ENCODE data around the gene CSNK1G1.
"Not testable (repeated sequence)": the region's sequence is repeated elsewhere in the genome, so short reads cannot be mapped to it uniquely, and the experiment has no call there.

CSNK1G1 gene

DNA sequence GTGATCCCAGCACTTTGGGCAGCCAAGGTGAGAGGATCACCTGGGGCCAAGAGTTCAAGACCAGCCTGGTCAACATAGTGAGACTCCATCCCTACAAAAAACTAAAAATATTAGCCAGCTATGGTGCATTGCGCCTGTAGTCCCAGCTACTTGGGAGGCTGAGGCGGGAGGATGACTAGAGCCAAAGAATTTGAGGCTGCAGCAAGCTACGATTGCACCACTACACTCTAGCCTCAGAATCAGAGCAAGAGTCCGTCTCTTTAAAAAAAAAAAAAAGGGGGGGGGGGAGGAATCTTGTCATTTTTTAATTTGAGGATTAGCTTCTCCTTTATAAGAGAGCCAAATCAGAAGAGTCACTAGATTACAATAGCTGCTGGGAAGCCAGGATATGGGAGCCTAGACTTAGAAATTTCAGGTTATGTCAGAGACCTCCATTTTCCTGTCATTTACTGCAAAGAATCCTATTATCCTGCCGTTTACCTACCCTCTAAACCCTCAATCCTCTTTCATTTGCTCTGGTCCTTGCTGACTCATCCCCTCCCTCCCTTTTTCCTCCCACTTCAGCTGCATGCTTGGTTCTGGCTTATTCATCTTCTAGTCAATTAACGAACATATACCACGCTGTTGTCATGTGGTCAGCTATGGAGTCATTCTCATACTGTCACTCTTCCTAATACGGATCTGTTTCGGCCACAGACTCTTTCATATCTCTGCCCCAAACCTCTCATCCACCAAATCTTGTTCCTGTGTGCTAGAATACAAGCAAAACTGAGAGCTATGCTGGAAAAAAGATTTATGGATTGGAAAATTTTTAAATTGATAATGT lies 109.4 kb downstream of the CSNK1G1 start:
- DNase-seq (ENCODE audit: extremely low read depth in 1 of 2, low read depth in 1 of 2) = no peak

DNA sequence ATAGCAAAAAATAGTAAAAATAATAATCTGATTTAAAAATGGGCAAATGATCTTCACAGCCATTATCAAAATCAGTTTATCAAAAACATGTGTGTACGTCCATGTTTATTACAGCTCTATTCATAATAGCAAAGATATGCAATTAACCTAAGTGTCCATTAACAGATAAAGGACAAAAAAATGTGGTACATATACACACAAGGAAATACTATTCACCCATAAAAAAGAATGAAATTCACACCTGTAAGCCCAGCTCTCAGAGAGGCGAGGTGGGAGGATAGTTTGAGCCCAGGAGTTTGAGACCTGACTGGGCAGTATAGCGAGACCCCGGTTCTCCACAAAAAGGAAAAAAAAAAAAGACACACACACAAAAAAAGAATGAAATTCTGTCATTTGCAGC lies 110.6 kb downstream of the CSNK1G1 start:
- DNase-seq (ENCODE audit: extremely low read depth in 1 of 2, low read depth in 1 of 2) = no peak

DNA sequence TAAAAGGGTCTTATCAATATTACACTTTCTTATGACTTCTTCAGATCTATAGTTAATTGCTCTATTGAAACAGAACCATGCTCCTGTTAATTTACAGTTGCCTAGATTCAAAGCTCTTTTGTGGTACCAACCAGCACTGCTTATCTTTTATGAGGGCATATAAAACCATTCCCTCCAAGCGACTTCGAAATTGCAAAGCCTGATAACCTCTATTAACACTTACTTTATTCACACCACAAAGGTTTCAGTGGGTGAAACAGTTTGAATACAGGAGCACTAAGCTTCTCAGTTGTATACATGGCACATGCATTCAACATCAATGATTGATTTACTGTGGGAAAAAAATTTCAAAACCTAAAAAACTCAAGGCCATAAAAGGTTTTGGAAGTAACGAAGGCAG lies 118.3 kb downstream of the CSNK1G1 start:
- DNase-seq (ENCODE audit: extremely low read depth in 1 of 2, low read depth in 1 of 2) = no peak

DNA sequence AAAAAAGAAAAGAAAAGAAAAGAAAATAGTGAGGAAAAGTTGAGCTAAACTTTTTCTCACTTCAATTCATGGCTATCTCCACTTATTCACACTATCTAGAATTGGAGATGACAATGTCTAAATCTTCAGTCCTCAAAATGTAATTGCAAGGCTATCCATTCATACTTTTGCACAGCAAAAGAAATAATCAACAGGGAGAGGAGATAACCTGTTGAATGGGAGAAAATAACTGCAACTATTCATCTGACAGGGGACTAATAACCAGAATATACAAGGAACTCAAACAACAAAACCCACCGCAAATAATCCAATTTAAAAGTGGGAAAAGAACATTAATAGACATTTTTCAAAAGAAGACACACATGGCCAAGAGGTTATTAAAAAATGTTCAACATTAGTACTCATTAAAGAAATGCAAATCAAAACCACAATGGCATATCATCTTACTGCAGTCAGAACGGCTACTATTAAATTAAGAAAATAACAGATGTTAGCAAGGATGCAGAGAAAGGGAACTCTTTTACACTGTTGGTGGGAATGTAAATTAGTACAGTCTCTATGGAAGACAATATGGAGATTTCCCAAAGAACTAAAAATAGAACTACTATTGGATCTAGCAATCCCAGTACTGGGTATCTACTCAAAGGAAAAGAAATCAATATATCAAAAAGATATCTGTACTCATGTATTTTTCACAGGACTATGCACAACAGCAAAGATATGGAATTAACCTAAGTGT lies 119.6 kb downstream of the CSNK1G1 start:
- DNase-seq (ENCODE audit: extremely low read depth in 1 of 2, low read depth in 1 of 2) = no peak

DNA sequence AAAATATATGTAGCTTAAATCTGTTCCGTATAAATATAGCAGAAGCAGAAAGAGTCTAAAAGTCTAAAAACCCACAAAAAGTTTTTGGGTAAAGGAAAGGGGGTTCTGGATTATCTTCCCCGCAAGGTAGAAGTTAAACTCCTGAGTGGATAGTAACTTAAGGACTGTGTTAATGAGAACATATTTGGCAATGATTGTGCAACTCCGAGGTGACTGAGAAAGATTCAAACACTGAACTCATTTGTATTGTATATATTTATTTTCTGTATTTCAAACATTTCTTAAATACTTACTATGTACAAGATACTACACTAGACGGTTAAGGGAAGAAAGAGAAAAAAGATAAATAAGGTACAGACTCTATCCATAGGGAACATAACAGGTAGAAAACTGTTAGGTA lies 120.4 kb downstream of the CSNK1G1 start:
- no peak for DNase-seq (ENCODE audit: extremely low read depth in 1 of 2, low read depth in 1 of 2)

DNA sequence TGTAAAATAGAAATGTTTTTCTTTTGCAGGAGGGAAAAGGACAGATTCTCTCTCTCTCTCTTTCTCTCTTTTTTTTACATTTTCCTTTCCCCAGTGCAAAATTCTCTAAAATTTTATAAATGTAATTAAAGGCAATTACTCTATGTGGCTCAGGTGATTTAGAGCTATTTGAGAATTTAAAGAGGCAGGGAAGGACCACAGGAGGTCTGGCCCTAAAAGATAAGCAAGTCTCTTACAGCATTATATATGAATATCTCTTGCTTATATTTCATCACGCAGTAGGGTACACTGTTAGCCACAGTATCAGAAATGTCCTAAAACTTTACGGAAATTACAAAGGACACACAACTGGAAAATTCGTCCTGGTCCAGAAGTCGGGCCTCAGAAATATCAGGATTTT lies 122.7 kb downstream of the CSNK1G1 start:
- no peak for DNase-seq (ENCODE audit: extremely low read depth in 1 of 2, low read depth in 1 of 2)

DNA sequence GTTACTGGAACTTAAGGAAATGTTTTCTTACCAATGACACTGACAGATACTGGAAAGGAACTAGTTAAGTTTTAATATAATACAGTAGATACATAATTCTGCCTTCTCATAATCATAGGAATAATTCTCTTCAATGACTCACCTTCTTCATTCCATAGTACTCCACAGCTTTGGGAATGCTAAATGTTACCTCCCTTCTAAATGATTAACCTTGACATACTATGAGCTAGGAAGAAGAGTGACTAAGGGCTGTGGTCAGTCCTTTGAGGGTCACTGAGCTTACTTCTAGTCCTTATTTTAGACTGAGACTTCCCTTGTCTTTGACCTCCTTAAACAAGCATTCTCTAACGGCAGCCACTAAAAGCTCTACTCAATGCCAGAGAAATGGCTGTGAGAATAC lies 123.6 kb downstream of the CSNK1G1 start:
- no peak for DNase-seq (ENCODE audit: extremely low read depth in 1 of 2, low read depth in 1 of 2)

DNA sequence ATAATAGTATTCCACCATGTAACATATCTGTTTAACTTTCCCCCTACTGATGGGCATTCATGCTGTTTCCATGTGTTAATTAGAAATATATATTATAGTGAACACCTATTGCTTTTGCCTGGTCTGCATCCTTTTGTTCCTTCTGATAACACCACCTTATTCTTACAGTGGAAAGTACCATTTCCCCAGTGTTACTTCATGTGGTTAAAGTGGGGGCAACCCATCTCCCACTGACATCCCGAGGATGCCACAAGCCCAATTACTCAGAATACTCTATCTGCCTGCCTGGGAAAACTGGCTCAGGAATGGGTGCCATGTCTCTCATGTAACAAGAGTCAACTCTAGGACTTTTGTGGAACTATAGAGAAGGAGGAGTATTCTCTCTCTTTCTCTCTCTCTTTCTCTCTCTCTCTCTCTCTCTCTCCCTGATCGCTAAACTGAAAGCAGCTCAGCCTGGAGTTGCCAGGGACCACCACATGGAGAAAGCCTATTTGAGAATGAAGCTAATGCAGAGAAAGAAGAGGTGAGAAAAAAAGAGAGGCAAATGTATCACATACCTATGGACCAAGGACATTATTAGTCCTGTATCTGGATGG lies 126.7 kb downstream of the CSNK1G1 start:
- no peak for DNase-seq (ENCODE audit: extremely low read depth in 1 of 2, low read depth in 1 of 2)

DNA sequence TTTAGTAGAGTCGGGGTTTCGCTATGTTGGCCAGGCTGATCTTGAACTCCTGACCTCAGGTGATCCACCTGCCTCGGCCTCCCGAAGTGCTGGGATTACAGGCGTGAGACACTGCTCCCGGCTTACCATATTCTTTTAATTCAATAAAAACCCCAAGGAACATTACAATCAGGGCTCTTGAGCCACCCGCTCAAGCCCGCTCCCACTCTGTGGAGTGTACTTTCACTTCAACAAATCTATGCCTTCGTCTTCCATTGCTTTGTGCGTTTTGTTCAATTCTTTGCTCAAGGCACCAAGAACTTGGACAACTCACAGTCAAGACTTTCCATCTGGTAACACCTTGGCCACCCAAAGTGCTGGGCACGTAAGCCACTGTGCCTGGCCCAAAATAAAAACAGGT lies 130.2 kb downstream of the CSNK1G1 start:
- no peak for DNase-seq (ENCODE audit: extremely low read depth in 1 of 2, low read depth in 1 of 2)

DNA sequence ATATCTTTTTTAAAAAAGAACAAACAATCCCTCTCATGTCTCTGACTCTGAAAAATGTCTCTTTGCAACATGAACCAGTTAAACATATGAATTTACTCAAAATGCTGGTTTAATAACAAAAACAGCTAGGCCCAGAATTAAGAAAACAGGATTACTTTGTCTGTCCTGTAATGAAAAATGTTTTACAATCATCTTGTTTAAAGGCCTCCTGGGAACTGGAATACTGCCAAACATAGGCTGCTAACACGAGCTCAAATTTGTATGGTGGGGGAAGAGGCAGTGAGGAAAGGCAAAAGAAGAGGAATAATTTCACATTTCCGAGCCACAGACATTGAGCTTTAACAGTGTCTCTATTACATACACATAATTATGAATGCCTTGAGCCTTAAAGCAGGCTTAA lies 131.5 kb downstream of the CSNK1G1 start:
- DNase-seq (ENCODE audit: extremely low read depth in 1 of 2, low read depth in 1 of 2) = no peak

DNA sequence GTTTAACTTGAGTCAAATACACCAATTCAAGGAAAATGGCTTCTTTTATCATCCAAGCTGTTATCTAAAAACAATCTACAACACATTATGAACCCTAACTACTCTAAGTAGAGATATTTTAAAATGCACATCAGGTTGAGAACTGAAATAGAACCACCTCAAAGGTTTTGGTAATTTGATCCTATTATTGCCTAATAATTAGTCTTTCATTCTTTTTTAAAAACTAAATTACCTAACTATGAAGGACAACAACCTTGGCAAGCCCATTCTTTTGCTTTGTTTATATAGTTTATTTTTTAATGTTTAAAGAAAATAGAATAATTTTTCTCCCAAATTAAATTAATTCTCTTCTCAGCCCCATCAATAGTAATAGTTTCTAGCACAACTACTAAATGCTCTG lies 132.1 kb downstream of the CSNK1G1 start:
- no peak for DNase-seq (ENCODE audit: extremely low read depth in 1 of 2, low read depth in 1 of 2)

DNA sequence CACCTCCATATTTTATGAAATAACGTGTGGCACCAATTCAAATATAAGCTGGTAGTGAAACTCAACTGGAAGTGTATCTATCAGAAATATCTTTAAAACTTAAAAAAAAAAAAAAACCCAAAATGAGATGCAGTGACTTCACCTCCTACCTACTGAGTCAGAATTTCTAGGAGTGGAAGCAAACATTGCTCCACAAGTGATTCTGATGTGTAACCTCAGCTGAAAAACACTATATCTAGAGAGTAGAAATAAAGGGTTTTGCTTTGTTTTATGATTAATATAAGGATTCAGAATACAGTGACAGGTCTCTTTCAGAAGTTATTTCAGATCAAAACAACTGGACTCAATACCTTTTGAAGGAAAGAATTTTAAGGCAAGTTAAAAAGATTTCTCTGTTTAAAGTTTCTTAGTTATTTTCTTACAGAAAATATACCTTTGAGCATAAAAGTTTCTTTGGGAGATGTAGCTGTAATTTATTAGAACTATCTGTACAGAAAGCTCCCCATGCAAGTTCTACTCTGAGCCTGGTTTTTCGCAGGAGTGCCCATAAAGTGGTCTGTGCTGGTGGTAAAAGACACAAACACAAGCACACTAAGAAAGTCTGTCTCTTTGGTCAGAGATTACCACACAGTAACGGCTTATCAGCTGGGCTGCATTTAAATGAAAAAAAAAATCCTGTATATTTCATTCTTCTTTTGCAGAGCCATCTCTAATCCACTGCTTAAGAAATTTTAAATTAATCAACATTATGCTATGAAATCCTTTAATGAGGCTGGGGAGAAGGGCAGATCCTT lies 133.2 kb downstream of the CSNK1G1 start:
- DNase-seq (ENCODE audit: extremely low read depth in 1 of 2, low read depth in 1 of 2) = no peak

DNA sequence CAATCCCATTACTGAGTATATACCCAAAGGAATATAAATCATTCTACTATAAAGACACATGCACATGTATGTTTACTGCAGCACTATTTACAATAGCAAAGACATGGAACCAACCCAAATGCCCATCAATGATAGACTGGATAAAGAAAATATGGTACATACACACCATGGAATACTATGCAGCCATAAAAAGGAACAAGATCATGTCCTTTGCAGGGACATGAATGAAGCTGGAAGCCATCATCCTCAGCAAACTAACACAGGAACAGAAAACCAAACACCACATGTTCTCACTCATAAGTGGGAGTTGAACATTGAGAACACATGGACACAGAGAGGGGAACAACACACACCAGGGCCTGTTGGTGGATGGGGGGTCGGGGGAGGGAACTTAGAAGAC lies 134.1 kb downstream of the CSNK1G1 start:
- not testable (repeated sequence) for DNase-seq (ENCODE audit: extremely low read depth in 1 of 2, low read depth in 1 of 2)

DNA sequence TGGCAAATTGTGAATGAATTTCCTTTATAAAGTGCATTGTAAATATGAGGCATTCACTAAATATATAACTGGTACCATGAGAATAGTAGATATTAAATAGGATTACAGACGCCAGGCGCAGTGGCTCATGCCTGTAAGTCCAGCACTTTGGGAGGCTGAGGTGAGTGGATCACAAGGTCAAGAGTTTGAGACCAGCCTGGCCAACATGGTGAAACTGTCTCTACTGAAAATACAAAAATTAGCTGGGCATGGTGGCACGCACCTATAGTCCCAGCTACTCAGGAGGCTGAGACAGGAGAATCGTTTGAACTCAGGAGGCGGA lies 138.6 kb downstream of the CSNK1G1 start:
- DNase-seq (ENCODE audit: extremely low read depth in 1 of 2, low read depth in 1 of 2) = not testable (repeated sequence)

DNA sequence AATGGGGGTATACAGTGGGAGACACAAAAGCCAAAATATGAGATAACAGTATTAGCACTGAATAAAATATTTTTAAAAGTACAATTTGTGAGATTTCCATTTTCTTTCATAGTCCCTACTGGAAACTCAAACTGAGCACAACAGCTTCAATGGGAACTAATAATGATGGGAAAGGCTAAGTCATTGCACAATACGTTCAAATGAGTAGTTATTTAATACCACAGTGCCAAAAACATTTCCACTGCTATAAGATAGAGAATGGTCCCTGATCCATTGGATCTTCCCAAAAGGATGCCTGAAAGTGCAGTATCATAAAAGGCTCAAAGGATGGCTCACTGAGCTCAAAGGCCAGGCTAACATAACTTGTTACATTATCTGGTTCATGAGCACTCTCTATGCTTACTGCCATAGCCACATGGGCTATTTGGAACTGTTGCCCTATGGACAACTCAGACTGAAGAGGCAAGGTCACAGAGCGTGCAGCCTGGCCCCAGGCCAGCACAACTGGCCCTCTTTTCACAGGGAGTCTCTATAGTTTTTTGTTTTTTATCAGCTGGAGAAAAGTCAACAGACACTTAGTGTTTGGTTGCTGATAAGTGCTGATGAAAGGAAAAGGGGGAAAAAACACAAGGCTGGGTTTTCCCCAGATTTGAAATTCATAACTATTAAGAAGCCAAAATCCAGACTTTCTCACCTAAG lies 139.1 kb downstream of the CSNK1G1 start:
- DNase-seq (ENCODE audit: extremely low read depth in 1 of 2, low read depth in 1 of 2) = no peak

DNA sequence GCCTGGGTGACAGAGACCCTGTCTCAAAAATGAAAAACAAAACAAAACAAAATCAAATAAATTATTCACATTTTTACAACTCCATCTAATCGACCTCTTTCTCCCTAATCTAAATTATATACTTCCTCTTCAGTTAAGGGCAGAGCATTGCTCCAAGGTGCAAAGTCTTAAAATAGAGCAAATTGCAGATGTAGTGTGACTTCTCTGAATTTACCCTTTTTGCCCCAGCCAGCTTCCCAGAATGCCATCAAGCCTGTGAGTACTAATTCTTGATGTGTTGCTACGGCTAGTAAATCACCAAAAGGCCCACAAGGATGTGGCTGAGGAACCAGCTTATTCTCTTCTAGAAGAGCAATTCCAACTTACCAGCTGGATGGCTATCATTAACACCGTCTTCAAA lies 139.8 kb downstream of the CSNK1G1 start:
- no peak for DNase-seq (ENCODE audit: extremely low read depth in 1 of 2, low read depth in 1 of 2)

DNA sequence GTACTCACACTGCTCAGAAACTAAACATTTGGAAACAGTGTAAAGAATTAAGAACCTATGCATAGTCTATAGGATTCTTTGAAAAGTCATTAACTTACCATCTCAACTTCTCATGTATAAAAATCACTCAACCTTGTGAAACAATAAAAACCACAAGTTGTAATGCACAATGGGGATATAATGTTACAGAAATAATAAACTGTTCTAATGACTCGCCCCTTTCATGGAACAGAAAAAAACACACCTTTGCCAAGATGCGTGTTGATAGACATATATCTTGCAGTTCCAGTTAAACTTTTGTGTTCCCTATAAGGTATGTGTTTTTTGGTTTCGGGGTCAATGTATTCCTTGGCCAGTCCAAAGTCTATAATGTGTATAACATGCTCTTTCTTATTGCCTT lies 142.3 kb downstream of the CSNK1G1 start:
- no peak for DNase-seq (ENCODE audit: extremely low read depth in 1 of 2, low read depth in 1 of 2)

DNA sequence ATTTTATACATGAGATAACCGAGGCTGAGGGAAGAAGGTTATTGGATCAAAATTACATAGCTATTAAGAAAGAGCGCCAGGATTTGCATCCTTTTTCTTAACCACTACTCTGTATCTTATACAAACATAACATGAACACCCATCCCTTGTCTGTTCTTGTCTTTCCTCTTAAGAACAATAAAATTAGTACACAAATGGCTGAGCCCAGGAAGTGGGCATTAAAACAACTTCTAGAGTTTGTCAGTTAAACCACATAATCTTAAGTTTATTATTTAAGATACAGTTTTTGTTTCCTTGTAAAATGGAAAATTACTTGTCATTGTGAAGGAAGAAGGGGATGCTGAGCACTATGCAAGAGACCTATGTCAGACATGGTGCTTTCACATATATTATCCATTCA lies 144.3 kb downstream of the CSNK1G1 start:
- DNase-seq (ENCODE audit: extremely low read depth in 1 of 2, low read depth in 1 of 2) = no peak

DNA sequence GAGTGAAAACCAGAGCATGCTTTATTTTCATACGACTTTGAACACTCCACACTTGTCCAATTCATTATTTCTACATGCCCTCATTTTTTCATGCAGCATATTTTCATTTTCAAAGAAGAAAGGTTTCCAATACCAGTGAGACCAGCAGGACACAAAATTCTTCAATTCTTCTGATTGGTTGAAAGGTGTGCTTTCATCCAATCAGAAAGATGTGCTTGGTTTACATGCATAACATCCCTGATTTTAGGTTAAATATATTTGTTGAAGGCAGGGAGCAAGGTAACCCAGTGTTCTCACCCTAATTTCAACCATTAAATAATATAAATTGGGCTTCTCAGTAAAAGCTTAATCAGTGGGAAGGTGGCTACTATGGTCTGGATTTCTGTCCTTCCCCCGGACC lies 145.6 kb downstream of the CSNK1G1 start:
- DNase-seq (ENCODE audit: extremely low read depth in 1 of 2, low read depth in 1 of 2) = no peak

DNA sequence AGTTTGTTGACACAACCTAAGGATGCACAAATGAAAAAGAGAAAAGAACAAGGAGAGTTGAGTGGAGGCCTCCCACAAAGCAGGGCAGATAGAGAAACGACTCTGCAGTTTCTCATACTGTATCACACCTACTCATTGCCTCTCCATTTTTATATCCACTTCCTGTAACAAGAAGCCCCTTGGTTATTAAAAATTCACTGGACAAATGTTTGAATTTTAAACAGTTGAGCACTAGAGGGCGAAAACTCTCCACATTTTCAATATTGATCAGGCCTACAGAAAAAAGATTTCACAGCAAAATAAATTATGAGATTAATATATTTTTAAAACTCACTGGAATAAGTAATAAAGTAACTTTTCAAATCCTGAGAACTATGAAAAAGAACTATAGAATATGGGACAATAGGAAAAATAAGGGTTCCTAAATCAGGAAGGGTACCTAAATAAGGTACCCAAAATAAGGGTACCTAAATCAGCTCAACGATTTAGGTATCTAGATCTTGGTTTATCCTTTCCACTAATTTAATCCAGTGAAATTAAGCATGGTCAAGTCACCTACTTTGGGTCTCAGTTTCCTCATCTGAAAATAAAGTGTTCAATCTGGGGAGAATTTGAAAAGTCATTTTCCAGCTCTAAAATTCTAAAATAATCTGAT lies 146.2 kb downstream of the CSNK1G1 start:
- DNase-seq (ENCODE audit: extremely low read depth in 1 of 2, low read depth in 1 of 2) = no peak

Measured in activated CD8-positive, alpha-beta memory T cell treated with anti-CD3 and anti-CD28 coated beads for 1 hour (primary cell).